ENCODE results near the gene SHB.
A peak's percentile ranks its signal among the peaks of the same experiment; 100 is the strongest.

SHB gene

DNA sequence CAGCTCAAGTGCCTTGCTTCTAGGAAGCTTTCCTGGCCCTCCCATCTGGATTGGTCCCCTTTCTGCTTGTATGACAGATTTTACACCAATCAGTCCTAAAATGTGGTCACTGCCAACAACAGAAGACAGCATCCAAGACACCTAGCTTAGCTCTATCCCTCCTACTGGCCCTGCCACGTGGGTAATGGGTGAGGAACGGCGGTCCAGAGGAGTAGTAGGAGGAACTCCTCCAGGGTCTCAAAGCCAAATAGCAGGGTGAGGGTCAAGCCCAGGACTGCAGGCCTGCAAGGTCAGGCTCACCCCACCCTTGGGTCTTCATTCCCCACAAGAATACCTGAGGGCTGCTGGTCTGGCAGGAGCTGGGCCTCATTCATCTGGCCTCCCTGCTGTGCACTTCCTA lies 108.4 kb downstream of the SHB start:
- Histone ChIP-seq H3K9ac (ENCODE audit: low read depth, low read length) (no peak overlapping the region), H3K4me1 (ENCODE audit: control insufficient read depth, insufficient read depth, low read length) (peaks cover 6% of the 10 kb centered on the region; the same call in 1 of the 2 replicates)

DNA sequence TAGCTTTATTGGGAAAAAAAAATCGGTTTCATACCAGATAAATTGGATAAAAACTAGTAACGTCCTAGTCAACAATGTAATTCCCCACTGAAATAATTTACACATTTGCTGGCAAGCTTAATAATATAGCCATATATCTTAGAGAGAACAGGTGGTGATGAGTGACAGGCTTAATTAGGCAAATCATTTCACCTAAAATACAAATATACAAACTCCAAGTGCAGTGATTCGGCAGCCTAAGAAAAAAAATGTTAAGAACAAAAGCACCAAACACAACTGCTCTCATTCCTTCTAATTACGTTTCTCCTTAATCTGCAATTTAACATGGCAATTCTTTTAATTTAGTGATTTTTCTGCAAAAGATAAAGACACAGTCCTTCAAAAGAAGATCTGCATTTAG lies 109.1 kb downstream of the SHB start:
- Histone ChIP-seq H3K4me1 (ENCODE audit: control insufficient read depth, insufficient read depth, low read length) (peaks cover 6% of the 10 kb centered on the region; the same call in 1 of the 2 replicates), H3K27ac (ENCODE audit: low read depth, low read length) (no peak overlapping the region), H3K36me3 (ENCODE audit: control insufficient read depth, insufficient read depth, low read length) (peaks cover 11% of the 10 kb centered on the region), H3K9me3 (ENCODE audit: control insufficient read depth, insufficient read depth, low read length) (no peaks in the 10 kb centered on the region), H3K4me3 (ENCODE audit: low read depth, low read length) (no peak overlapping the region), H3K27me3 (ENCODE audit: control insufficient read depth, insufficient read depth, low read length) (no peaks in the 10 kb centered on the region), H3K9ac (ENCODE audit: low read depth, low read length) (no peak overlapping the region)

More for the DNA sequence above, 108.4 kb downstream of the SHB start:
- Histone ChIP-seq H3K4me3 (ENCODE audit: low read depth, low read length) (no peak overlapping the region), H3K36me3 (ENCODE audit: control insufficient read depth, insufficient read depth, low read length) (peaks cover 4% of the 10 kb centered on the region; the same call in 1 of the 2 replicates), H3K27me3 (ENCODE audit: control insufficient read depth, insufficient read depth, low read length) (no peaks in the 10 kb centered on the region), H3K27ac (ENCODE audit: low read depth, low read length) (no peak overlapping the region), H3K9me3 (ENCODE audit: control insufficient read depth, insufficient read depth, low read length) (no peaks in the 10 kb centered on the region)

DNA sequence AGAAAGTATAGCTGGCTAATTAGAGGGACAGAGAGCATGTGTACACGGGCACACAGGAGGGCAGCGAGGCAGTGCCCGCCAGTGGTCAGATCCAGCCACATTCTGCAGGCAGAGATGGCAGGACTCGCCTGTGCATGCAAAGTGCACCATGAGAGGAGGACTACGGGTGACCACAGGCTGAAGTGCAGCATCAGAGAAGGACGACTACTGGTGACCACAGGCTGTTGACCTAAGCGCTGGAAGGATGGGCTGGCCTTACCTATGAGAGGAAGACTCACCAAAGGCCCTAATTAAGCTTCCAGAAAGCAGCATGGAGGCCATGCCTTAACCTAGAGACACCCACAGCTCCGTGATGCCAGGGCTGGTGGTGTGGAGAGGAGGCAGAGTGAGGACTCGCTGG lies 110.9 kb downstream of the SHB start:
- H3K4me3 ChIP-seq (ENCODE audit: low read depth, low read length), result no peak overlapping the region
- H3K27ac ChIP-seq (ENCODE audit: low read depth, low read length), result no peak overlapping the region
- no peaks in the 10 kb centered on the region for H3K27me3 ChIP-seq (ENCODE audit: control insufficient read depth, insufficient read depth, low read length)
- no peaks in the 10 kb centered on the region for H3K9me3 ChIP-seq (ENCODE audit: control insufficient read depth, insufficient read depth, low read length)
- no peaks in the 10 kb centered on the region for H3K4me1 ChIP-seq (ENCODE audit: control insufficient read depth, insufficient read depth, low read length)
- H3K36me3 ChIP-seq (ENCODE audit: control insufficient read depth, insufficient read depth, low read length), result peaks cover 21% of the 10 kb centered on the region
- no peak overlapping the region for H3K9ac ChIP-seq (ENCODE audit: low read depth, low read length)

DNA sequence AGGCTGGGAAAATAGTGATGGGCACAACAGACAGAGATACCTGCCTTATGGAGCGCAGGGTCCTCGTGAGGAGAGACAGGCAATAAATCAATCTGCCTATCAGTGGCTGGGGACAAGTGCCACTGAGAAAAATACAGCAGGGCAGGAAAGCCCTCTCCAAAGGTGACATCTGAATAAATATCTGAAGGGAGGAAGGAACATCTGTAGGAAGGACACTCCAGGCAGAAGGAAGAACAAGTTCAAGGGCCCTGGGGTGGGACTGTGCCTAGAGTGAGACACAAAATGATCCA lies 111.4 kb downstream of the SHB start:
- Histone ChIP-seq H3K9ac (ENCODE audit: low read depth, low read length) (no peak overlapping the region), H3K4me3 (ENCODE audit: low read depth, low read length) (no peak overlapping the region), H3K27ac (ENCODE audit: low read depth, low read length) (no peak overlapping the region), H3K4me1 (ENCODE audit: control insufficient read depth, insufficient read depth, low read length) (no peaks in the 10 kb centered on the region), H3K27me3 (ENCODE audit: control insufficient read depth, insufficient read depth, low read length) (no peaks in the 10 kb centered on the region), H3K9me3 (ENCODE audit: control insufficient read depth, insufficient read depth, low read length) (no peaks in the 10 kb centered on the region), H3K36me3 (ENCODE audit: control insufficient read depth, insufficient read depth, low read length) (peaks cover 21% of the 10 kb centered on the region)

DNA sequence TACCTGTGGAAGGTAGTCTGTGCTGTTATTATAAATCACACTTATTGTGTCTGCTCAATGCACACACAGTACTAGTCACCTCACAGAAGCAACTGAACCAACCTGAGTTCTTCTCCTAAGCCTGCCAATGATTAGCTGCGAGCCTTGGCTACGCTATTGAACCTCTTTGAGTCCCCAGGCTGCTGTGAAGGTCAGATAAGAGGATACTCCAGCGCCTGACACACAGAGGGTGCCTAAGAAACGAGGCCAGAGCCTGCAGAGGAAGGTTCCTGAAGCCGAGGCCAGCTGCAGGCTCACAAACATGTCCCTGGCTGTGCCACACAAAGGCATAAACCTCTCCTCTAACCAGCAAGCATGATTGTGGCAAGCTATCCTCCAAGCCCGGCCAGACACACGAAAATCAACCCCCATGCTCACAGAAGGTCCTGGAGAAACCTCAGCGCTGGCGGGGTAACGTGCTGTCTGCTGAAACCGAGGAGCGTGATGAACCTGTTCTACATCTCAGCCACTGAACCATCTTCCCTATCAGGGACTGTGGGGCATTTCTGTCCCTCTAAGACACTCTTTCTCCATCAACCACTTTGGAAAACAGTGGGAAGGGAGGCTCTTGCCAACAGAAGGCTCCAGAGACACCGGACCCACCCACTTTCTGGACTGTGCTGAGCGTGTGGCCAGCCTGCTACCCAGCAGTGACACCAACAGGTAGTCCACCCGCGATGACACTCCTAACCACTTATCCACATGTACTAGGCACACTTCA lies 111.9 kb downstream of the SHB start:
- Histone ChIP-seq H3K9ac (ENCODE audit: low read depth, low read length) (no peak overlapping the region), H3K4me1 (ENCODE audit: control insufficient read depth, insufficient read depth, low read length) (no peaks in the 10 kb centered on the region), H3K27ac (ENCODE audit: low read depth, low read length) (no peak overlapping the region), H3K4me3 (ENCODE audit: low read depth, low read length) (no peak overlapping the region), H3K27me3 (ENCODE audit: control insufficient read depth, insufficient read depth, low read length) (no peaks in the 10 kb centered on the region), H3K9me3 (ENCODE audit: control insufficient read depth, insufficient read depth, low read length) (no peaks in the 10 kb centered on the region), H3K36me3 (ENCODE audit: control insufficient read depth, insufficient read depth, low read length) (peaks cover 21% of the 10 kb centered on the region)

DNA sequence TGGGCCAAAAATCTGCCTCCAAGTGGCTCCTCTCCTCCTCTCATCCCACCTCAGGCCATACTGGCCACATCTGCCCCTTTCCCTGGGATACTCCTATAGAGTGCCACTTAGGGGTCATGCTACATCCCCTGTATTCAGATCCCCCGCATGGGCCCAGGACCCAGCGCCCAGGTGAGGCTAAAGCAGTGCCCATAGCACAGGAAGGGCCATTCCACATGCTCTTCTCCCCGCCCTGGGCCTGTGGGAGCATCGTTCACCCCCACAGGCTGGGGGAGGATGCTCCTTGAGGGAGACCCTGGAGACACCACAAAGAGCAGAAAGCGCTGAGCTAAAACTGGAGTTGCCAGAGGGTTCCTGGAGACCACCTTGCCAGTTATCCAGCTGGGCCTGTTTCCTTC lies 112.6 kb downstream of the SHB start:
- H3K27ac ChIP-seq (ENCODE audit: low read depth, low read length), result no peak overlapping the region
- no peak overlapping the region for H3K4me3 ChIP-seq (ENCODE audit: low read depth, low read length)
- no peaks in the 10 kb centered on the region for H3K9me3 ChIP-seq (ENCODE audit: control insufficient read depth, insufficient read depth, low read length)
- H3K4me1 ChIP-seq (ENCODE audit: control insufficient read depth, insufficient read depth, low read length), result no peaks in the 10 kb centered on the region
- H3K27me3 ChIP-seq (ENCODE audit: control insufficient read depth, insufficient read depth, low read length), result no peaks in the 10 kb centered on the region
- peaks cover 21% of the 10 kb centered on the region for H3K36me3 ChIP-seq (ENCODE audit: control insufficient read depth, insufficient read depth, low read length)
- H3K9ac ChIP-seq (ENCODE audit: low read depth, low read length), result no peak overlapping the region

DNA sequence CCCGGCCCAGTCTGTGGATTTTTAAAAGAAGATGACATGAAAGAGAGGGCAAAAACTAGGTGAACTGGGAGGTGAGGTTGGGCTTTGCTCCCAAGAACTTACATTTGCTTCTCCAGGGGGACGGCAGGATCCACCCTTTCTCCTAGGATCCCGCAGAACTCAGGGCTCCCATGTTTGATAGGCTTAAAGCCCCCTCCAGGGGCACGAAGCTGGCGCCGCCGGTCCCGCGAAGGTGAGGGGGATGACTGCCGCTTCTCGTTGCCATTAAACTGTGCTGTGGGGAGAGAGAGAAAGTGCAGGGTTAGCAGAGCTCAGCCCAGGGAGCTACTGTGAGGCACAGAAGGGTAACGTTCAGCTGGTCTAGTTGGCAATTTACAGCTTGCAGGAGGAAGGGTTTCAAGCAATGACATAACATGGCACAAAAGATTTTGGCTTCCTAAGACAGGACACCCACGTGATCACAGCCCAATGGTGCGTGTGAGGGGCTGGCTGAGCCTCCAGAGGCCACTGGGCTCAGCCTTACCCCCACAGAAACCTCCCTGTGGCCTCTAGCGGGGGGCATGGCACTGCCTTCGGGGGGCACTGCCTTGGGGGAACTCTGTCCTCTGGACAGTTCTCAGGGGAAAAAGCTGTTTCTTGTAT lies 113.1 kb downstream of the SHB start:
- Histone ChIP-seq H3K4me3 (ENCODE audit: low read depth, low read length) (no peak overlapping the region), H3K27me3 (ENCODE audit: control insufficient read depth, insufficient read depth, low read length) (no peaks in the 10 kb centered on the region), H3K9me3 (ENCODE audit: control insufficient read depth, insufficient read depth, low read length) (no peaks in the 10 kb centered on the region), H3K27ac (ENCODE audit: low read depth, low read length) (no peak overlapping the region), H3K4me1 (ENCODE audit: control insufficient read depth, insufficient read depth, low read length) (no peaks in the 10 kb centered on the region), H3K9ac (ENCODE audit: low read depth, low read length) (no peak overlapping the region), H3K36me3 (ENCODE audit: control insufficient read depth, insufficient read depth, low read length) (peaks cover 21% of the 10 kb centered on the region)

DNA sequence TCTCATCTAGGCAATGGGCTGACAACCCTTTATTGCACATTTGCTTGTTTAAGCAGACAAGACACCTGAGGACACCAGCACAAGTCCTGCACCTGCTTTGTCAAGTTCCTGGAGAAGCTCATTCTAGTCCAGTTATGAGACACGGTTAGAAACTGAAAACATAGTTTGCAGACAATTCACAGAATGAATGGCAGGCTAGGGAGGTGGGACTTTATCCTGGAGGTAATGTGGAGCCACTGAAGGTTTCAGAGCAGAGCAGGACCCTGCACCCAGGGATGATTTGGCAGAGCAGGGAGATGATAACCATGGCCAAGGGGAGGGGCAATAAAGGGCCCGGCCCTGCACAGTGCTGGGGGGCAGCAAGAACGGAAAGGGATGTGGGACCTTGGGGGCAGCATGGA lies 114.4 kb downstream of the SHB start:
- Histone ChIP-seq H3K27me3 (ENCODE audit: control insufficient read depth, insufficient read depth, low read length) (no peaks in the 10 kb centered on the region), H3K9me3 (ENCODE audit: control insufficient read depth, insufficient read depth, low read length) (no peaks in the 10 kb centered on the region), H3K36me3 (ENCODE audit: control insufficient read depth, insufficient read depth, low read length) (peaks cover 21% of the 10 kb centered on the region), H3K27ac (ENCODE audit: low read depth, low read length) (no peak overlapping the region), H3K9ac (ENCODE audit: low read depth, low read length) (no peak overlapping the region), H3K4me3 (ENCODE audit: low read depth, low read length) (no peak overlapping the region), H3K4me1 (ENCODE audit: control insufficient read depth, insufficient read depth, low read length) (no peaks in the 10 kb centered on the region)

DNA sequence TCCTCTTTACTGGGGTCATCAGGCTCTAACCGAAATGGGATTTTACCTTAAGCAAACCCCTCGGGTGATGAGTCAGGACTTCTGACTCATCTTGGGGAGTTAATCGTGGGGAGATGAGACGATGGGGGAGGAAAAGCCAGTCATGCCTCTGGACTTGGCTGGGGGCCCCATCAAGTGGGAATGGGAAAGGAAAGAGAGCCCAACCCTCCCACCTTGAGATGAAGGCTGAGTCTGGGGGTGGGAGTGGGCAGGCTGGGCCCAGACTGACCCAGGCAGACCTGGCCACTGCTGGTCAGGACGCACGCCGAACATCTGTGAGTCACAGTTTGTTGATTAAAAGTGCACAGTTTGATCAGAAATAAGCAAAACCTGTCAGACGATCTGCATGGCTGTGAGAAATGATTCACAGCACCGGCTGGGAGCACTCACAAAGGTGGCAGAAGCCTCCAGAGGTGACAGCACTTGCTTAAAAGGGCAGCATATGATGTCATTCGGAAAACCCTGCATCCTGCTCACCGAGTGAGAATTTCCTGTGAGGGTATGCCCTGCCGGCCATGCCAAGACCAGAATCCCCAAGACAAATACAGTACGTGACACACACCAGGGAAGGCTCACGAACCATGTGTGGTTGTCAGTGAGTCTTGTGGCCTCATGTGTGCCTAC lies 115.1 kb downstream of the SHB start:
- no peak overlapping the region for H3K9ac ChIP-seq (ENCODE audit: low read depth, low read length)
- H3K9me3 ChIP-seq (ENCODE audit: control insufficient read depth, insufficient read depth, low read length), result no peaks in the 10 kb centered on the region
- peaks cover 21% of the 10 kb centered on the region for H3K36me3 ChIP-seq (ENCODE audit: control insufficient read depth, insufficient read depth, low read length)
- no peak overlapping the region for H3K4me3 ChIP-seq (ENCODE audit: low read depth, low read length)
- H3K4me1 ChIP-seq (ENCODE audit: control insufficient read depth, insufficient read depth, low read length), result no peaks in the 10 kb centered on the region
- H3K27ac ChIP-seq (ENCODE audit: low read depth, low read length), result peak overlapping the region; percentile 70
- H3K27me3 ChIP-seq (ENCODE audit: control insufficient read depth, insufficient read depth, low read length), result no peaks in the 10 kb centered on the region

DNA sequence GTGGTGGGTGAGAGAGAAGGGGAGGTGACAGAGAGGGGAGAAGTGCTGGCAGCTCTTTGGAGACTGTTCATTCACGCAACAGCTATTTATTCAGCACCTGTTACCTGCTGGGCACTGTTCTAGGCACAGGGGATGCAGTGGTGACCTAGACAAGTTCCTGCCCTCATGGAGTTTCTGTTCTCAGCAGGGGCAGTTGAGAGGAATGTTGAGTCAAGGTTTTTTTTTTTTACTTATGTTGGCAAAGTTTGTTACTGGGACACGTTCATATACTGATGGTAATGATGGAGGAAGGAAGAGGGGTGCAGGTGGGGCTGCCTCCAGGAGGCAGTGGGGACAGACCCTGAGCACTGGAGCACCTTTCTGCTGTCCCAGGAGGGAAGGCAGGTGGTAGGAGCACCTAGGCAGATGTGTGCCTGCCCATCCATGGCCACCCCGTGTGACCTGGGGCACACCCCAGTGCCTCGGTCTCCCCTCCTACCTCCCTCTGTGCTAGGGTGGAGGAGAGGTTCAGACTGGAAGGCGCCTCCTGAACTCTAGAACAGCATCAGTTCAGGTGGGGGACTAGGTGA lies 115.7 kb downstream of the SHB start:
- Histone ChIP-seq H3K9ac (ENCODE audit: low read depth, low read length) (no peak overlapping the region), H3K27ac (ENCODE audit: low read depth, low read length) (no peak overlapping the region), H3K4me1 (ENCODE audit: control insufficient read depth, insufficient read depth, low read length) (no peaks in the 10 kb centered on the region), H3K4me3 (ENCODE audit: low read depth, low read length) (no peak overlapping the region), H3K9me3 (ENCODE audit: control insufficient read depth, insufficient read depth, low read length) (no peaks in the 10 kb centered on the region), H3K27me3 (ENCODE audit: control insufficient read depth, insufficient read depth, low read length) (no peaks in the 10 kb centered on the region), H3K36me3 (ENCODE audit: control insufficient read depth, insufficient read depth, low read length) (peaks cover 27% of the 10 kb centered on the region)

DNA sequence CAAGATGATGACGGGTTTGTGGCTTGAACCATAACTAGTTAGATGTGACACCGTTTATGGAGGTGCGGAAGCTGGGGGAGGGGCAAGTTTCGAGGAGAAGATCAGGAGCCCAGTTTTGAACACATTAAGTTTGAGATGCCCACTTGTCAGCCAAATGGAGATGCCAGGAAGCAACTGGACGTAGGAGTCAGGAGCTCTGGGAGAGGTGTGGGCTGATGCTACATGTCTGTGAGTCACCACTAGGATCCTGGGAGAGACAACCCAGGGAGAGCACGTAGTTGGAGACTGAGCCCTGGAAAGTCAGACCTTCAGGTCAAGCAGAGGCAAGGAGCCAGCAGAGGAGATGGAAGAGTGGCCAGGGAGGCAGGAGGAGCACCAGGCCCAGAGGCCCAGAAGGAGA lies 116.3 kb downstream of the SHB start:
- H3K4me3 ChIP-seq (ENCODE audit: low read depth, low read length), result no peak overlapping the region
- H3K27ac ChIP-seq (ENCODE audit: low read depth, low read length), result no peak overlapping the region
- H3K27me3 ChIP-seq (ENCODE audit: control insufficient read depth, insufficient read depth, low read length), result no peaks in the 10 kb centered on the region
- no peaks in the 10 kb centered on the region for H3K9me3 ChIP-seq (ENCODE audit: control insufficient read depth, insufficient read depth, low read length)
- no peak overlapping the region for H3K9ac ChIP-seq (ENCODE audit: low read depth, low read length)
- peaks cover 33% of the 10 kb centered on the region for H3K36me3 ChIP-seq (ENCODE audit: control insufficient read depth, insufficient read depth, low read length)
- no peaks in the 10 kb centered on the region for H3K4me1 ChIP-seq (ENCODE audit: control insufficient read depth, insufficient read depth, low read length)

Measured in HUES48 (cell line).